Thoracic aorta (tissue), 2 donors: ENCODE measurements around the gene KIF3A. TPM values are rescaled to one million over a fixed set of nuclear protein-coding genes. Genes with fewer than 3 reads are reported as not detected.
"Not testable (repeated sequence)": the region's sequence is repeated elsewhere in the genome, so short reads cannot be mapped to it uniquely, and the experiment has no call there.

Experiments used
- ATAC-seq: fragments of 150-250 bp; one replicate; pipeline ENCODE4 v1.8.0; 2017; ENCODE audit warnings: low read depth; ENCODE audit not compliant: insufficient number of reproducible peaks, low FRiP score
- DNase-seq: peaks from one replicate; pipeline ENCODE4 v3.0.0-alpha.2; 2020; ENCODE audit warnings: low spot score
- H3K27ac ChIP-seq, 2 donors: fragments of 200-600 bp; sonication (generic); 1 replicate in 1 of 2; 2 replicates in 1 of 2; pipeline ENCODE4 v1.5.1; 2016; ENCODE audit warnings: mild to moderate bottlenecking in 2 of 2, moderate library complexity in 2 of 2
- H3K27me3 ChIP-seq: fragments of 200-600 bp; sonication (generic); replicated peaks from 2 replicates; pipeline ENCODE4 v1.6.0; 2016; ENCODE audit warnings: mild to moderate bottlenecking; ENCODE audit not compliant: insufficient read depth
- H3K36me3 ChIP-seq: fragments of 200-600 bp; sonication (generic); one replicate; pipeline ENCODE4 v1.5.1; 2016
- H3K4me1 ChIP-seq, 2 donors: fragments of 200-600 bp; sonication (generic); 1 replicate in 1 of 2; 2 replicates in 1 of 2; pipeline versions ENCODE4 v1.5.1 to v1.6.0; 2016; ENCODE audit warnings: low read depth in 2 of 2, mild to moderate bottlenecking in 1 of 2; ENCODE audit not compliant: control insufficient read depth in 1 of 2
- H3K4me3 ChIP-seq: fragments of 200-600 bp; sonication (generic); 2 replicates; pipeline ENCODE4 v1.5.1; 2016; ENCODE audit warnings: mild to moderate bottlenecking
- H3K9me3 ChIP-seq: fragments of 200-600 bp; sonication (generic); 2 replicates; pipeline ENCODE4 v1.5.1; 2016
- total RNA-seq, 2 donors: library from RNA; depleted of rRNA; stranded (reverse); fragments of >200 nt; gene quantifications; one replicate each; pipeline versions ENCODE4 v1.1.0 to v1.2.3, GENCODE V29; 2016
- TF ChIP-seq, protein P1 (sequence below): fragments of 200-600 bp; sonication (generic); IDR thresholded peaks from one replicate; pipeline ENCODE4 v1.5.1; 2019; ENCODE audit warnings: antibody characterized with exemption

The KIF3A gene
- total RNA-seq, 2 donors from 2014 or later: 3.7 to 5.9 TPM

DNA sequence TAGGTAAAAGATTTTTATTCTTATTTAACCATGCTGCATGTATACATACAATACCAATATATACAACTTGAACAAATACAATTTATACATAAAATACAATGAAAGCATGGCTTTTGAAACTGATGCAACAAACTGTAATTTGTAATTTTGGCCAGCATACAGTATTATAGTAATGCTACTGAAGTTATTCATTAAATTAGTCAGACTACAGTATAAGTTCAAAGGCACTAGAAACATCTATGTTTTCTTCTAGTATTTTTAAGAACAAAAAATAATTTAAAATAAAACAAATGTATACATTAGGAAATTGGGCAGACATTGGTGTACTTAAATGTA, 44.7 kb downstream of the KIF3A start:
- ATAC-seq: no peak
- DNase-seq: no peak
- Histone ChIP-seq H3K36me3 (peaks cover under 1% of the 10 kb centered on the region), H3K9me3 (no peaks in the 10 kb centered on the region), H3K4me1 (no peaks in the 10 kb centered on the region), H3K27ac (no peak overlapping the region), H3K27me3 (no peaks in the 10 kb centered on the region), H3K4me3 (no peak overlapping the region)
- TF ChIP-seq, protein P1, sequence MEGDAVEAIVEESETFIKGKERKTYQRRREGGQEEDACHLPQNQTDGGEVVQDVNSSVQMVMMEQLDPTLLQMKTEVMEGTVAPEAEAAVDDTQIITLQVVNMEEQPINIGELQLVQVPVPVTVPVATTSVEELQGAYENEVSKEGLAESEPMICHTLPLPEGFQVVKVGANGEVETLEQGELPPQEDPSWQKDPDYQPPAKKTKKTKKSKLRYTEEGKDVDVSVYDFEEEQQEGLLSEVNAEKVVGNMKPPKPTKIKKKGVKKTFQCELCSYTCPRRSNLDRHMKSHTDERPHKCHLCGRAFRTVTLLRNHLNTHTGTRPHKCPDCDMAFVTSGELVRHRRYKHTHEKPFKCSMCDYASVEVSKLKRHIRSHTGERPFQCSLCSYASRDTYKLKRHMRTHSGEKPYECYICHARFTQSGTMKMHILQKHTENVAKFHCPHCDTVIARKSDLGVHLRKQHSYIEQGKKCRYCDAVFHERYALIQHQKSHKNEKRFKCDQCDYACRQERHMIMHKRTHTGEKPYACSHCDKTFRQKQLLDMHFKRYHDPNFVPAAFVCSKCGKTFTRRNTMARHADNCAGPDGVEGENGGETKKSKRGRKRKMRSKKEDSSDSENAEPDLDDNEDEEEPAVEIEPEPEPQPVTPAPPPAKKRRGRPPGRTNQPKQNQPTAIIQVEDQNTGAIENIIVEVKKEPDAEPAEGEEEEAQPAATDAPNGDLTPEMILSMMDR: no peak

- DNase-seq, H3K36me3 ChIP-seq, H3K9me3 ChIP-seq, ATAC-seq, H3K4me3 ChIP-seq, H3K4me1 ChIP-seq, H3K27me3 ChIP-seq, H3K27ac ChIP-seq: not testable (repeated sequence)
Observed at GRCh38 chr5:132691755-132692631, 45.4 kb downstream of the KIF3A start.

- ATAC-seq: no peak
- H3K27ac ChIP-seq: no peak overlapping the region
- no peaks in the 10 kb centered on the region for H3K27me3 ChIP-seq
- DNase-seq: no peak
- H3K4me3 ChIP-seq: no peak overlapping the region
- TF ChIP-seq, protein P1: no peak
- no peaks in the 10 kb centered on the region for H3K9me3 ChIP-seq
- no peaks in the 10 kb centered on the region for H3K4me1 ChIP-seq
- no peaks in the 10 kb centered on the region for H3K36me3 ChIP-seq
Observed at GRCh38 chr5:132690156-132690555, 47.2 kb downstream of the KIF3A start.

DNA sequence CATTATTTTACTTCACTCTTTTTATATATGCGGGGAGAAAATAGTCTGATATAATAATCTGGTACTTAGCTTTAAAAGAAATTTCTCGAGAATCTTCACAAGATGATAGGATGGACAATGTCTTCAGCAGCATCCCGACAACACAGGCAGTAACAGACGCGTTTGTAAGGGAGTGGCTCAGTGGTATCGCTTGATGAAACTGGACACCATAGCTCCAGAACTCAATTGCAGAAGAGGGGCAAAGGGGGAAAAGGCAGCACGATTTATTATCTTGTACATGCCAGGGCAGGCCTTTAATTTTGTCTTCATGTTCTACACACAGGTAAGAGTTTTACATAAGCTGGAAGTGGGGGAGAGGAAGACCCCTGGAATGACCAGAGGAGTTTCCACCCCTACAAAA, 47.8 kb downstream of the KIF3A start:
- no peak for ATAC-seq
- H3K4me3 ChIP-seq: no peak overlapping the region

DNA sequence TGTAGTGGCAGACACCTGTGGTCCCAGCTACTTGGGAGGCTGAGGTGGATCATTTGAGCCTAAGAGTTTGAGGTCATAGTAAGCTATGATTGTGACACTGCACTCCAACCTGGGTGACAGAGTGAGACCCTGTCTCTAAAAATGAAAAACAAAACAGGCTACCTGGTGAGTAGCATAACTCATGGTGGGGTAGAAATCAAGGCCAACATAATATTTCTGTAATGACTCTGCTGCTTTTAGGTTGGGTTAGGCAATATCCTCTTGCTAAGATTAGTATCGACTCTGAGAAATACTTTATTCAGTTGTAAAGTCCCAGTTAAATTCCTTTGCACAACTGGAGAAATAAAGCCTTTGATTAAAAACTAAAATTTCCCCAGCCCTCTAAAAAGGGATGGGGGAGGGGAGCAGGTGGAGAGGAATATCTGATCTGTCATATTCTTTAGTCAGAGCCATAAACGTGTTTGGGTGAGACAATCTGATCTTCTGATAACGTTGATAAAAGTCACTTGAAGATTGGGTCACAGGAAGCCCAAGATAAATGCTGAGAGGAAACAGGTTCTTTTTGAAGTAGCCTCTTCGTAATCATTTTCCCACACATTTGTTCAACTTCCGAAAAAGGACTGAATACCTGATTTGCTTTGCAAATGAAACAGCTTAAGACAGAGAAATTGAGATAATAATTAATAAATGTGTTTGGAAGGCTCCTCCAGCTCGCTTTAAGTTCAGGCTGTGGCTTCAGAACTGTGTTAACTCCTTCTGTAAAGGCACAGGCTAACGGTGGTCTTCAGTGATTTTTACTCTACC, 48.6 kb downstream of the KIF3A start:
- no peaks in the 10 kb centered on the region for H3K4me1 ChIP-seq
- H3K27me3 ChIP-seq: no peaks in the 10 kb centered on the region
- TF ChIP-seq, protein P1: no peak
- no peaks in the 10 kb centered on the region for H3K9me3 ChIP-seq
- no peak for DNase-seq
- no peaks in the 10 kb centered on the region for H3K36me3 ChIP-seq
- no peak overlapping the region for H3K27ac ChIP-seq
- ATAC-seq: no peak
- H3K4me3 ChIP-seq: no peak overlapping the region

More for the DNA sequence above, 47.8 kb downstream of the KIF3A start:
- TF ChIP-seq, protein P1: no peak
- Histone ChIP-seq H3K36me3 (no peaks in the 10 kb centered on the region), H3K9me3 (no peaks in the 10 kb centered on the region), H3K4me1 (no peaks in the 10 kb centered on the region), H3K27me3 (no peaks in the 10 kb centered on the region), H3K27ac (no peak overlapping the region)
- no peak for DNase-seq
